Osteocyte (in vitro differentiated cells): Measurements from ENCODE around the gene APOB. TPM values are rescaled to one million over a fixed set of nuclear protein-coding genes. Genes with fewer than 3 reads are reported as not detected.

Source experiments
- DNase-seq: peaks from one replicate; pipeline ENCODE4 v3.0.0; 2021; ENCODE audit warnings: mixed read lengths; ENCODE audit not compliant: unreplicated experiment; ENCODE audit errors: extremely low spot score
- H3K27ac Mint-ChIP-seq: one replicate; pipeline ENCODE4 v1.8.0; 2021; ENCODE audit warnings: mild to moderate bottlenecking, mixed read lengths; ENCODE audit not compliant: unreplicated experiment
- H3K27me3 Mint-ChIP-seq: one replicate; pipeline ENCODE4 v1.8.0; 2021; ENCODE audit warnings: mixed read lengths; ENCODE audit not compliant: unreplicated experiment
- H3K36me3 Mint-ChIP-seq: one replicate; pipeline ENCODE4 v1.8.0; 2021; ENCODE audit warnings: mixed read lengths; ENCODE audit not compliant: unreplicated experiment
- H3K4me1 Mint-ChIP-seq: one replicate; pipeline ENCODE4 v1.8.0; 2021; ENCODE audit warnings: mixed read lengths; ENCODE audit not compliant: unreplicated experiment
- H3K4me3 Mint-ChIP-seq: one replicate; pipeline ENCODE4 v1.8.0; 2021; ENCODE audit warnings: mild to moderate bottlenecking, moderate library complexity, mixed read lengths; ENCODE audit not compliant: unreplicated experiment
- H3K9me3 Mint-ChIP-seq: one replicate; pipeline ENCODE4 v1.8.0; 2021; ENCODE audit warnings: mixed read lengths; ENCODE audit not compliant: unreplicated experiment
- total RNA-seq: library from RNA; stranded (reverse); gene quantifications from 2 replicates; pipeline ENCODE4 v1.2.1, GENCODE V29; 2021
- TF ChIP-seq, protein P1 (sequence below): fragments of 200-600 bp; sonication (generic); IDR thresholded peaks from 2 replicates; pipeline ENCODE4 v1.5.0; 2021; ENCODE audit warnings: antibody characterized with exemption, mild to moderate bottlenecking, moderate library complexity

Gene APOB
- total RNA-seq, 1 donor from 2014 or later: 0.21 TPM

DNA sequence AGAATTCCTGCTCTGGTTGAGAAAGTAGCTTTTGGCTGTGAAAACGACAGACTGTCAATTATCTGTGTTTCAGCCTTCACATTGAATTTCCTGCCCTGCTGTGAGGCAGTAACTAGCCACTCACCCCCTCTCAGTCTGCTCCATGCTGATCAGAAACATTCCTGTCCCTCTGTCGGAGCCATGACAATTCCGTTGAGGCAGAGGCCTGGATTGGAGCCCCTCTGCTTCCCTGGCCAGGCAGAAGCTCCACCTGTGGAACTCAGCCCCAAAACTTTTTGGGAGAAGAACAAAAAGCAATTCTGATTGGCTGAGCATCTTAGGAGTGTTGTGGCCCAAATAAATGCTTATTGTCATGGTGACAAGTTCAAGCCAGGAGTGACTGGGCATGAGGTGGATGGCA lies 60.0 kb downstream of the APOB start:
- H3K27ac Mint-ChIP-seq: peak overlapping the region; percentile 79
- peaks cover 42% of the 10 kb centered on the region for H3K4me1 Mint-ChIP-seq

DNA sequence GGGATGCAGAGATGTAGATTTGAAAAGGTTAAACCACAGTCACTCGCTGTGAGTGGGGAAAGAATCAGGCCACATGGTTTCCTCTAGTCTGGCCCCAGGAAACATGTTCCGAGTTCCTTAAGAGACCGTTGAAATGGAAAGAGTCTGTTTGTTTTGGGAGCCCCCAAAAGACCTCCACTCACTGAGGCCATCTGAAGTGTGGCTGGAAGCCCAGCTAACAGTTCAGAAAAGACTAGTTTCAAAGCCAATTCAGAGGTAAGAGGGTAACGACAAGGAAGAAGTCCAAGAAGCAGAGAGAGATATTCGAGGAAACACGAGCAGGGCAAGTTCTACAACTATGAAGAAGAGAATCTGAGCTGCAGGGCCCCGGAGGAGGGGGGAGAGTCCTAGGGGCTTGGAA lies 61.0 kb downstream of the APOB start:
- no peak for DNase-seq
- no peak overlapping the region for H3K4me3 Mint-ChIP-seq
- H3K9me3 Mint-ChIP-seq: no peaks in the 10 kb centered on the region
- no peak overlapping the region for H3K27ac Mint-ChIP-seq
- H3K27me3 Mint-ChIP-seq: peaks cover 14% of the 10 kb centered on the region
- H3K36me3 Mint-ChIP-seq: no peaks in the 10 kb centered on the region
- H3K4me1 Mint-ChIP-seq: peaks cover 37% of the 10 kb centered on the region
- TF ChIP-seq, protein P1, sequence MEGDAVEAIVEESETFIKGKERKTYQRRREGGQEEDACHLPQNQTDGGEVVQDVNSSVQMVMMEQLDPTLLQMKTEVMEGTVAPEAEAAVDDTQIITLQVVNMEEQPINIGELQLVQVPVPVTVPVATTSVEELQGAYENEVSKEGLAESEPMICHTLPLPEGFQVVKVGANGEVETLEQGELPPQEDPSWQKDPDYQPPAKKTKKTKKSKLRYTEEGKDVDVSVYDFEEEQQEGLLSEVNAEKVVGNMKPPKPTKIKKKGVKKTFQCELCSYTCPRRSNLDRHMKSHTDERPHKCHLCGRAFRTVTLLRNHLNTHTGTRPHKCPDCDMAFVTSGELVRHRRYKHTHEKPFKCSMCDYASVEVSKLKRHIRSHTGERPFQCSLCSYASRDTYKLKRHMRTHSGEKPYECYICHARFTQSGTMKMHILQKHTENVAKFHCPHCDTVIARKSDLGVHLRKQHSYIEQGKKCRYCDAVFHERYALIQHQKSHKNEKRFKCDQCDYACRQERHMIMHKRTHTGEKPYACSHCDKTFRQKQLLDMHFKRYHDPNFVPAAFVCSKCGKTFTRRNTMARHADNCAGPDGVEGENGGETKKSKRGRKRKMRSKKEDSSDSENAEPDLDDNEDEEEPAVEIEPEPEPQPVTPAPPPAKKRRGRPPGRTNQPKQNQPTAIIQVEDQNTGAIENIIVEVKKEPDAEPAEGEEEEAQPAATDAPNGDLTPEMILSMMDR: no peak

More for the DNA sequence above, 60.0 kb downstream of the APOB start:
- H3K9me3 Mint-ChIP-seq: no peaks in the 10 kb centered on the region
- no peaks in the 10 kb centered on the region for H3K36me3 Mint-ChIP-seq
- TF ChIP-seq, protein P1: no peak
- no peak for DNase-seq
- peaks cover 10% of the 10 kb centered on the region for H3K27me3 Mint-ChIP-seq
- H3K4me3 Mint-ChIP-seq: no peak overlapping the region

DNA sequence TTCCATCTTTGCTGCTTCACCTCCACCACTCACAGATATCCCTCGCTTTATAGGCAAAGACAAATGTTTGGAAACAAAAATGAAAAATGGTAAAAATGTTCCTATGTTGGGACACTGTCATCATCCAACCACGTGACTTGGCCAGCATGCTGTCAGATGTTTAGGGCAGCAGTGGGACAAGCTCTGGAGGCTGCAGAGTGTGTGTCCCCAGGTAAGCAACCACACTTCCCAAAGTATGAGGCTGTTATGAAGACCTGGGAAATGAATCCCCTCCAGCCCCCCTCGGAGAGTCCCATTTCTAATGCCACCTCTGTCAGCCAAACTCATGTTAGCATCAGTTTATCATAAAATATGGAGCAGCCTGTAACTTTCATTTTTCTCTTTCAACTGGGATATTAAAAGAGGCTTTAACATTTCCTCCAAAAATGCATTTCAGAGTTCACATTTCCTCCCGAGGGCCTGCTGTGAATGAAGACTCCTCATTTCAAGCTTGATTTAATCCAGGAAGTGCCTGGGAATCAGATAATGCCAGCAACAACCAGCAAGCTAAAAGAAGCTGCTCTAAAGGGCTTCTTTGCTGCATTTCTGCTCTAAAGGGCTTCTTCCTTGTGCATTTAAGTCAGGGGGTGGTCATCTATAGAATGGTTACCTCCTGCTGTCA lies 66.2 kb downstream of the APOB start:
- TF ChIP-seq, protein P1: no peak
- Mint-ChIP-seq H3K4me3 (no peak overlapping the region), H3K9me3 (no peaks in the 10 kb centered on the region), H3K4me1 (peaks cover 12% of the 10 kb centered on the region), H3K27ac (no peak overlapping the region), H3K36me3 (no peaks in the 10 kb centered on the region), H3K27me3 (peaks cover 30% of the 10 kb centered on the region)
- no peak for DNase-seq

DNA sequence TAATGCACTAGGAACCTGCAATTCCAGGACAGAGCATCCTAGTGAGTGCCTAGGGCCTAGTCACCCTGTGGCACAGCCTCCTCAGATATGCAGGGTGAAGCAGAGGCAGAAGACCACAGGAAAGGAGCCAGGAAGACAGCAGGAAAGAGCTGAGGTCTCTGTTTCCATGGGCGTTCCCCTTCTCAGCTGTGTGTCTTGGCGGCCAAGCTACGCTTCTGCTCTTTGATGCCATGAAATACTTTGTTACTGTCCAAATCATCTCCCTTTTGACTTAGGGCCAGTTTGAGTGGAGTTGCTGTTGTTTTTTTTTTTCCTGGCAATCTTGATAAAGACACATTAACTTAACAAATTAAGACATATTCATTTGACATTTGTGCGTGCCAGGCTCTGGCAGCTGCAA lies 67.3 kb downstream of the APOB start:
- Mint-ChIP-seq H3K36me3 (no peaks in the 10 kb centered on the region), H3K27me3 (peaks cover 28% of the 10 kb centered on the region), H3K9me3 (no peaks in the 10 kb centered on the region), H3K4me1 (peaks cover 17% of the 10 kb centered on the region), H3K4me3 (no peak overlapping the region), H3K27ac (no peak overlapping the region)
- DNase-seq: no peak
- TF ChIP-seq, protein P1: no peak

DNA sequence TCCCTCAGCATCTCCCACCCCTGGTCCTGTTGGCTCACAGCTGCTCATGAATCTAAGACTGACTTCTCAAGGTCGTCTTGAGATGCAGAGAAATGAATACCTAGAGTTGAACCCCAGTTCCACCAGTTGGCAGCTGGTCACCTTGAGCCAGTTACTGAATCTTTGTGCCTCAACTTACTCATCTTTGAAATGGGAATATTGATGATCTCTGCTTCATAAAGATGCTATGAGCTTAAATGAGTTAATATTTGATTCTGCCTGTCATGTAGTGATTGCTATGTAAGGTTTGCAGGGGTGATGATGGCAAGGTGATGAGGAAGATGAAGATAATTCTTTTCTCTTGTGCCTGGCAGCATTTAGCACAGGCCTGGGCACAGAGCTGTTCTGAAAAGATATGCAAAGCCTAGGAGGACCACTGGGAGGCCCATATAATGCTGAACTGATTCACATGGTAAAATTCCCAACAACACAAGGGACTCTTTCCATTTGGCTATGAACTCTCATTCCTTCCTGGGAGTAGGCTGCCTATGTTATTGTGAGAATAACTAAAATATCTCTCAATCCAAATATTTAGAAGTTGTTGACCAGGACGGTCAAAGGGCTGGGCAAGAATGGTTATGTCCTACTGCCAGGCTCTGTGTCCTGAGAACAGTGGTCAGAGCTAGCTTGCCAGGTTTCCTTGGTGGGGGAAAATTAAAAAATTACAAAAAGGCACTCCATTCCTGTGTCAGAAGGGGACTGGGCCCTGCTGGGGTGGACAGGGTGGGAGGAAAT lies 70.9 kb downstream of the APOB start:
- Mint-ChIP-seq H3K9me3 (no peaks in the 10 kb centered on the region), H3K27ac (no peak overlapping the region), H3K36me3 (no peaks in the 10 kb centered on the region), H3K27me3 (peaks cover 37% of the 10 kb centered on the region), H3K4me1 (peaks cover 27% of the 10 kb centered on the region), H3K4me3 (no peak overlapping the region)
- TF ChIP-seq, protein P1: no peak
- DNase-seq: no peak
